Measurements from ENCODE around the gene LUZP1. TPM values are rescaled to one million over a fixed set of nuclear protein-coding genes. Genes with fewer than 3 reads are reported as not detected.

LUZP1 gene
- total RNA-seq, 6 experiments from 2014 or later: 47.3 to 55.6 (median 53.0) TPM

DNA sequence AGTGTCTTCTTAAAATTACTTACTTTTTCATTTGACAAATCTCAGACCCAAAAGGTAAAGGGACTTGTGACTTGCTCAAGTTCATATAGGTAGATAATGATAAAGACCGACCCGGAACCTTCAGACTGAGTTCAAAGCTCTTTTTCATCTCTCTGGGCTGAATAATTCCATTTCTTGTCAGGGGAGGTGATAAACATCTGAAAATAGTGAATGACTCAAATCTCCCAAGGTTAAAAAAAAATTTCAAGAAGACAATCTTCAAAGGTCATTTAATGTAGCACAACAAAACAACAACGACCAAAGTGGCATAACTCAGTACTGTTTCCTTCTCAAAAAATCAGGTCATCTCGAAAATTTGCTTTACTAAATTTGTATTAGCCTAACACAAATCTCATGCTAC, 20.6 kb downstream of the LUZP1 start:
- Mint-ChIP-seq H3K27me3 (ENCODE audit: insufficient read depth) (no peaks in the 10 kb centered on the region; the same call in 1 of the 2 replicates), H3K4me1 (ENCODE audit: low read depth) (peaks cover 34% of the 10 kb centered on the region), H3K4me3 (no peak overlapping the region), H3K27ac (no peak overlapping the region), H3K36me3 (ENCODE audit: low read depth) (peaks cover 9% of the 10 kb centered on the region; the same call in 1 of the 2 replicates), H3K9me3 (no peaks in the 10 kb centered on the region)
- no peak for DNase-seq
- TF ChIP-seq, protein P1, sequence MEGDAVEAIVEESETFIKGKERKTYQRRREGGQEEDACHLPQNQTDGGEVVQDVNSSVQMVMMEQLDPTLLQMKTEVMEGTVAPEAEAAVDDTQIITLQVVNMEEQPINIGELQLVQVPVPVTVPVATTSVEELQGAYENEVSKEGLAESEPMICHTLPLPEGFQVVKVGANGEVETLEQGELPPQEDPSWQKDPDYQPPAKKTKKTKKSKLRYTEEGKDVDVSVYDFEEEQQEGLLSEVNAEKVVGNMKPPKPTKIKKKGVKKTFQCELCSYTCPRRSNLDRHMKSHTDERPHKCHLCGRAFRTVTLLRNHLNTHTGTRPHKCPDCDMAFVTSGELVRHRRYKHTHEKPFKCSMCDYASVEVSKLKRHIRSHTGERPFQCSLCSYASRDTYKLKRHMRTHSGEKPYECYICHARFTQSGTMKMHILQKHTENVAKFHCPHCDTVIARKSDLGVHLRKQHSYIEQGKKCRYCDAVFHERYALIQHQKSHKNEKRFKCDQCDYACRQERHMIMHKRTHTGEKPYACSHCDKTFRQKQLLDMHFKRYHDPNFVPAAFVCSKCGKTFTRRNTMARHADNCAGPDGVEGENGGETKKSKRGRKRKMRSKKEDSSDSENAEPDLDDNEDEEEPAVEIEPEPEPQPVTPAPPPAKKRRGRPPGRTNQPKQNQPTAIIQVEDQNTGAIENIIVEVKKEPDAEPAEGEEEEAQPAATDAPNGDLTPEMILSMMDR (IDR thresholded peaks at IDR 0.05): no peak

DNA sequence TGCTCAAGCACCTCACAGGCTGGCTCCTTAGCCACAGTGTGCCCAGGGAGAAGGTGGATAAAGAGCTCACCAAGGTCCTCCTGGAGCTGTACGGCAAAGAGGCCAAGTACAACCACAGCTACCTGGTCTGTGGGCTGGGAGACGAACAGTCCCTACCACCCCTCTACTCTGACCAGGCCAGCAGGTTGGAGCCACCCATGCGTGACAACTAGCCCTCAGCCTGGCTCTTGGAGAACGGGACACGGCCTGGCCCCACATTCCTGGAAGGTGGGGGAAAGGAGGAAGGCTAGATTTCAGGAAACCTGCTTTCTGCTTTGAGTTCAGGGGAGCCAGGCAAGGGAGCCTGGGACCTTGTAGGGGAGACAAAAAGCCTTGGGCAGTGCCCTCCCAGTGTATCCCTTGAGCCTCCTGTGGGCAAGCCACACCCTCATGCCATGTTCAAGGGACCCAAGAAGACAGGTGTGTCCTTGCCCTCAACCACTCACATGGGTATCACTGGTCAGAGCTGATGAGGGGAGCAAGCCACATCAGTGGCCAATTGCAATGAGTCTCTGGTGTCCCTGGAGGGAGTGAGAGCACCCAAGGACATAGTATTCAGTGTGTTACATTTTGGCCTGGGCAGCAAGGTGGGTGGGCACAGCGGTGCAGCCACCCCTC, 27.6 kb downstream of the LUZP1 start:
- Mint-ChIP-seq H3K4me1 (ENCODE audit: low read depth) (no peaks in the 10 kb centered on the region), H3K4me3 (no peak overlapping the region), H3K27me3 (ENCODE audit: insufficient read depth) (no peaks in the 10 kb centered on the region; the same call in 1 of the 2 replicates), H3K36me3 (ENCODE audit: low read depth) (0 out of 2 replicates have a peak, but pooled peaks cover 4% of the 10 kb centered on the region), H3K9me3 (no peaks in the 10 kb centered on the region), H3K27ac (no peak overlapping the region)
- TF ChIP-seq, protein P1 (IDR thresholded peaks at IDR 0.05): no peak
- no peak for DNase-seq

DNA sequence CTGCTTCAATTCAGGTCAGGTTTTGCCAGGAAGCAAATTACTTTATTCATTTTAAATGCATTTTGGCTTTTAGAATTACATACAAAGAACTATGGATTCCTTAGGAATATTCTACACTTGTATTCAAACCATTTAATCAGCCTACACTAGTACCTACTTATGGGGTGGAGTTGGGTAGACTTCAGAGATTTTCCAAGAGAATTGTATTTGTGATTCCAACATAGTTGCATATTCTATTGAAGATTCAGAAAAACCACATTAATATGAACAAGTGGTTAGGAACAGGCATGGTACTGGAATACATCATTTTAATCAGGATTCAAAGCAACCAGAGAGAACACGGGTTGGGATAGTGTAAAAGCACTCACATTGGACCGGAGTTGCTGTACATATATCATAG, 33.4 kb downstream of the LUZP1 start:
- Mint-ChIP-seq H3K4me1 (ENCODE audit: low read depth) (peaks cover 25% of the 10 kb centered on the region), H3K9me3 (no peaks in the 10 kb centered on the region), H3K36me3 (ENCODE audit: low read depth) (peaks cover 9% of the 10 kb centered on the region; the same call in 1 of the 2 replicates), H3K27ac (no peak overlapping the region), H3K4me3 (no peak overlapping the region), H3K27me3 (ENCODE audit: insufficient read depth) (no peaks in the 10 kb centered on the region)
- no peak for DNase-seq
- TF ChIP-seq, protein P1 (IDR thresholded peaks at IDR 0.05): no peak

DNA sequence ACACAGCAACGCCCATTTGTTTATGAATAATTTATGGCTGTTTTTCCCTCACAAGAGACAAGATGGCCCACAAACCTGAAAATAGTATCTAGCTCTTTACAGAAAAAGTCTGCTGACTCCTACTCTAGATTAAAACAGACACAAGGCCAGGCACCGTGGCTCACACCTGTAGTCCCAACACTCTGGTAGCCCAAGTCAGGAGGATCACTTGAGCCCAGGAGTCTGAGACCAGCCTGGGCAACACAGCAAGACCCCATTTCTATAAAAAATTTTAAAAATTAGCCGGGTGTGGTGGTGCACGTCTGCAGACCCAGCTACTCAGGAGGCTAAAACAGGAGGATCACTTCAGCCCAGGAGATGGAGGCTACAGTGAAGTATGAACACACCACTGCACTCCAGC, 34.6 kb downstream of the LUZP1 start:
- H3K36me3 Mint-ChIP-seq (ENCODE audit: low read depth): peaks cover 9% of the 10 kb centered on the region; the same call in 1 of the 2 replicates
- no peak overlapping the region for H3K4me3 Mint-ChIP-seq
- H3K9me3 Mint-ChIP-seq: no peaks in the 10 kb centered on the region
- H3K27ac Mint-ChIP-seq: no peak overlapping the region
- peaks cover 37% of the 10 kb centered on the region for H3K4me1 Mint-ChIP-seq (ENCODE audit: low read depth)
- TF ChIP-seq, protein P1 (IDR thresholded peaks at IDR 0.05): no peak
- H3K27me3 Mint-ChIP-seq (ENCODE audit: insufficient read depth): no peaks in the 10 kb centered on the region
- no peak for DNase-seq

DNA sequence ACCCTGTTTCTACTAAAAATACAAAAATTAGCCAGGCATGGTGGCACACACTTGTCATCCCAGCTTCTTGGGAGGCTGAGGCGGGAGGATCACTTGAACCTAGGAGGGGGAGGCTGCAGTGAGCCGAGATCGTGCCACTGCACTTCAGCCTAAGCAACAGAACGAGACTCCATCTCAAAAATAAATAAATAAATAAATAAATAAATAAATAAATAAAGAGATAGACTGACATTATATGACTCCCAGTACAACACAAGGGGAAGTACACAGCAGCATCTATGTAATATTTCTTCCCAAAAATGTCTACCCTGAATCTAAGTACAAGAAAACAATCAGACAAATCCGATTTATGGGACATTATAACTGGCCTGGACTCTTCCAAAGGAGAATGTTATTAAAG, 35.1 kb downstream of the LUZP1 start:
- DNase-seq: no peak
- TF ChIP-seq, protein P1 (IDR thresholded peaks at IDR 0.05): no peak
- Mint-ChIP-seq H3K4me1 (ENCODE audit: low read depth) (peaks cover 39% of the 10 kb centered on the region), H3K4me3 (no peak overlapping the region), H3K27ac (no peak overlapping the region), H3K27me3 (ENCODE audit: insufficient read depth) (no peaks in the 10 kb centered on the region), H3K9me3 (no peaks in the 10 kb centered on the region), H3K36me3 (ENCODE audit: low read depth) (peaks cover 9% of the 10 kb centered on the region; the same call in 1 of the 2 replicates)

All from HFFc6 (cell line).